Measurements from ENCODE around the gene MAPRE2.

The MAPRE2 gene

GRCh38 chr18:35024965-35025364 lies 16.2 kb upstream of the MAPRE2 start:
- TF ChIP-seq POLR2A (IDR thresholded peaks at IDR 0.05; ENCODE audit: low read depth, low read length) = no peak
- DNase-seq (ENCODE audit: insufficient read length, low spot score) = no peak
- no peak for FAIRE-seq

- DNase-seq (ENCODE audit: insufficient read length, low spot score) = no peak
- no peak for TF ChIP-seq POLR2A (IDR thresholded peaks at IDR 0.05; ENCODE audit: low read depth, low read length)
- no peak for FAIRE-seq
Observed at GRCh38 chr18:35026407-35027061, 14.7 kb upstream of the MAPRE2 start.

GRCh38 chr18:35027206-35027605 lies 14.0 kb upstream of the MAPRE2 start:
- FAIRE-seq (no peak), DNase-seq (ENCODE audit: insufficient read length, low spot score) (no peak)
- no peak for TF ChIP-seq POLR2A (IDR thresholded peaks at IDR 0.05; ENCODE audit: low read depth, low read length)

GRCh38 chr18:35028536-35028935 lies 12.7 kb upstream of the MAPRE2 start:
- FAIRE-seq (no peak), DNase-seq (ENCODE audit: insufficient read length, low spot score) (no peak)
- no peak for TF ChIP-seq POLR2A (IDR thresholded peaks at IDR 0.05; ENCODE audit: low read depth, low read length)

DNA sequence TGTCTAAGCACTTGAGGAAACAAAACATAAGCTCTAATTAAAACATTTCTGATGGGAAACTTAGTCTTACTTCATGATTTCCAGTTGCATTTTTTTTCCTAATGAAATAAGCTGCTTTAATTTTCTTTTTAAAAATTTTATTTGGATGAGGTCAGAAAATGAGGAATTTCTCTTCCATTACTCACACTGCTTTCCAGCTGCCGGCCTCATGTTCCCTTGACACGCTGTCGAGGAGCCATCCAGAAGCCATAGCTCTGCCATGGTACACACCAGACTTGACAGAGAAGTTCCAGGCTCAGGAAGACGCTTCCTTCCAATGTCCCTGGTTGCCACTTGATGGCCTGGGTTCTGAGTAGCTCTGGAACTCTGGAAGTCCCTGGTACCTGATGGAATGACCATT lies 12.1 kb upstream of the MAPRE2 start:
- DNase-seq (ENCODE audit: insufficient read length, low spot score) (no peak), FAIRE-seq (no peak)
- TF ChIP-seq POLR2A (IDR thresholded peaks at IDR 0.05; ENCODE audit: low read depth, low read length) = no peak

GRCh38 chr18:35029770-35030169 lies 11.4 kb upstream of the MAPRE2 start:
- no peak for FAIRE-seq
- no peak for DNase-seq (ENCODE audit: insufficient read length, low spot score)
- TF ChIP-seq POLR2A (IDR thresholded peaks at IDR 0.05; ENCODE audit: low read depth, low read length) = no peak

DNA sequence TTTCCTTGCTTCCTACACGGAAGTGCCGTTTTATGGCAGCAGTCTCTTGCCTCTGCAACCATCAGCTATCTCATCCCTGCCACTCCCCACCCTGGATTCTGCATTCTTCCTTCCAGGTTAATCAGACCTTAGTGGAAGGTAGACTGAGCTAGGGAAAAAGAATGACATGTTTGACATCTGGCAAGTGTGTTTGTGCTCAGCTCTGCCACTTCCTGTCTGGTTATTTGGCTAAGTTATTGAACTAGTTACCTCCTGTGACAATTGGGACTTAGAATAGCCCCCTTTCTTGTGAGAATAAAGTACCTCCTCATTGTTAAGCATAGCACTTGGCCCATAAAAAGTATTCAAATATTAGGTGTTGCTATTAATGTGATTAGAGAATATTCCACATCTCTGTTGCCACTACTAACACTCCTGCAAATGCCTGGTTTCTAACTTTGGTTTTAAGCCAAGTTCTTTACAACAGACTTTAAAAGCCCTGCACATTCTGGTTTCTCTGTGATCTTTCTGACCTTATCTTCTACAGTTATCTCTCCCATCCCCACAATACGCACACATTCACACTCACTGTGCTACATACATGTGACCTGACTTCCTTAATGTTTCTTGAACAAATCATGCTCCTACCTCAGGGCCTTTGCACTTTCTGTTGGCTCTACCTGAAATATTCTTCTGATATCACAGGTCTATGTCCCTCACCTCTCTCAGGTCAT lies 10.8 kb upstream of the MAPRE2 start:
- no peak for TF ChIP-seq POLR2A (IDR thresholded peaks at IDR 0.05; ENCODE audit: low read depth, low read length)
- FAIRE-seq = no peak
- DNase-seq (ENCODE audit: insufficient read length, low spot score) = no peak

DNA sequence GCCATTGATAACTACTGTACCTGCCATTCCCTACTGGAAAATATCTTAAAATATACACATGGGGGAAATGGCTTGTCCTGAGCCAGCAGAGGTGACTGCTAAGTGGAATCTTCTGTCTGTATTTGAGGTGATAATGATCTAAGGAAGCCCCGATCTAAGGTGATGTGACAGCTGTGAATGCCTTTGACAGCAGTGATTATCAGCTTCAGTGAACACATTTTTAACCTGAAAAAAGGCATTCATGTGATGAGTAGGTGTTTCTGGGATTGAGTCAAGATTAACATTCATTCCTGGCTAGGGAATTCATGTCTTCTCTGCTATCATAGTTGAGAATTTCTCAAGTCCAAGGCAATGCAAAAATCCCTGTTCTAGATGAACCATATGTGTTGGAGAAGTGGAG lies 9.1 kb upstream of the MAPRE2 start:
- TF ChIP-seq POLR2A (IDR thresholded peaks at IDR 0.05; ENCODE audit: low read depth, low read length) = no peak
- FAIRE-seq = no peak

DNA sequence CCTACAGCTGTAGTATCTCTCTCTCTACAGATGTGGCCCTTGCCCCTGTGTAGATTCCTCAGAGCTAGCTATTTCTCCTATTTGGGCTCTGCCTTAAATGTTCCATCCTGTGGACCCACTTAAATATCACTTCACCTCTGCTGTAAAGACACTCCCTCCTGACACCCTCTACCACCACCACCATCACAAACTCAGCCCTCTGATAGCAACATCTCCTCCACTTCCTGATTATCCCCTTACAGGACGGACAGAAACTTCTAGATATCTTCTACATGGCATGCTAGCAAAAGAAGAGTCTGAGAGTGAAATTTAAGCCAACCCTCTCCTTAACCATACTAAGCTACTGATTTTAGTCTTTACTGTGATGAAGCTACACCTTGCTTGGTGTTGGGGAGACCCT lies 3.2 kb upstream of the MAPRE2 start:
- DNase-seq (ENCODE audit: insufficient read length, low spot score) (no peak), FAIRE-seq (no peak)
- no peak for TF ChIP-seq POLR2A (IDR thresholded peaks at IDR 0.05; ENCODE audit: low read depth, low read length)

More for the DNA sequence above, 9.1 kb upstream of the MAPRE2 start:
- DNase-seq (ENCODE audit: insufficient read length, low spot score) = no peak

GRCh38 chr18:35038881-35039491 lies 2.2 kb upstream of the MAPRE2 start:
- no peak for TF ChIP-seq POLR2A (IDR thresholded peaks at IDR 0.05; ENCODE audit: low read depth, low read length)
- DNase-seq (ENCODE audit: insufficient read length, low spot score) (no peak), FAIRE-seq (no peak)

GRCh38 chr18:35040638-35040987 lies 600 bp upstream of the MAPRE2 start:
- TF ChIP-seq POLR2A (IDR thresholded peaks at IDR 0.05; ENCODE audit: low read depth, low read length) = no peak
- no peak for FAIRE-seq

DNA sequence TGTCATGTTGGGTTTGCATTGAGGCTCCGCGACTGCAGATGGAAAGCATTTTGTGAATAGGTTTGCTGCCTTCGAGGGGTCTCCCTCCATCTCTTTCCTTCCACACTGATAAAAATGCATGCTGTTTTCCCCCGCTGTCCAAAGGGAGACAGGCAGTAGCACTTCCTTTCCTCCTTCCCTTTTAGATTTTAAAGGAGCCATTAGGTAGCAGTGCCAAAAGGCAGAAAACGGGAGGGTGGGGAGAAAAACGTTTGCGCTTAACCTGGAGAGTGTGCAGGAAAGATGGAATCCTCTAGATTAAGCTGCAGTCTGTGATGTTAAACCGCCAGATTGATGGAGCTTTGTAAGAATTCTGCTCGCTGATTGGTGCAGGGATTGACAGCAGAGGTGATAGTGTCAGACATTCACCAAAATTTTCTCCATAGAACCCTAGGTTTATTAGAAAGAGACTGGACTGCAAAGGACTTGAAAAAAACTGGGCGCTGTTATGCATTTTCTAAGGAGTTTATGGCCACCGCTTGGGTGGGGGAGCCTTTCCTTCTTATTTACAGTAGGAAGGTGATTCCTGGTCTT lies 688 bp downstream of the MAPRE2 start:
- DNase-seq (ENCODE audit: insufficient read length, low spot score) = no peak
- FAIRE-seq = no peak
- no peak for TF ChIP-seq POLR2A (IDR thresholded peaks at IDR 0.05; ENCODE audit: low read depth, low read length)

More at GRCh38 chr18:35040638-35040987, 600 bp upstream of the MAPRE2 start:
- DNase-seq (ENCODE audit: insufficient read length, low spot score) = no peak

DNA sequence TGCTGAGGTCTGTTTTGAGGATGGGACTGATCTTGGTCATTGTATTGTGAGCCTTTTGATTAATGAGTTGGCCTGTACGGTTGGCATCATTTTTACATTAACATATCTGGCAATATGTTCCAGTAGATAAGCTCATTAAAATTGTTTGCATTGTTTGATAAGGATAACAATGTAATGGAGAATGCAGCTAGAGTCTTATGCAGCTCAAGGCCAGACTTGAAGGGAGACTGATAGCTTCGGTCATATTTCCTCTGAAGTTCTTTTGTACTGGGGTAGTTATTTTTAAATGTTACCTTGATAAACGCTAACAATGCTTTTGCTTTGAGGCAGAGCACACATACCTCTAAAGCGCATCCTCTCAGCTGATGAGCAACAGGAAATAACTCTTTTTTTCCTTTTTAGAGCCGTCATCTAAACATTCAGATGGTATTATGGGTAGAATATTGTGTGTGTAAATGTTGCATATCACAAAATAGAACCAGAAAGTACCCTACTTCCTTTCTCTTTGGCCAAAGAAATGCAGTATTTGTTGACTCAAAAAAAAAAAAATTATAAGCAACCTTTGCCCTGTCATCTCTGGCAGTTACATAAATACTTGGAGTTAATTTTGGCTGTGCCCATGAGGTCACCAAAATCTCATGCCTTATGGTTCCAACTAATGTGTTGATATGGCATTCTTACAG lies 1.3 kb downstream of the MAPRE2 start:
- DNase-seq (ENCODE audit: insufficient read length, low spot score) (no peak), FAIRE-seq (no peak)
- TF ChIP-seq POLR2A (IDR thresholded peaks at IDR 0.05; ENCODE audit: low read depth, low read length) = no peak

DNA sequence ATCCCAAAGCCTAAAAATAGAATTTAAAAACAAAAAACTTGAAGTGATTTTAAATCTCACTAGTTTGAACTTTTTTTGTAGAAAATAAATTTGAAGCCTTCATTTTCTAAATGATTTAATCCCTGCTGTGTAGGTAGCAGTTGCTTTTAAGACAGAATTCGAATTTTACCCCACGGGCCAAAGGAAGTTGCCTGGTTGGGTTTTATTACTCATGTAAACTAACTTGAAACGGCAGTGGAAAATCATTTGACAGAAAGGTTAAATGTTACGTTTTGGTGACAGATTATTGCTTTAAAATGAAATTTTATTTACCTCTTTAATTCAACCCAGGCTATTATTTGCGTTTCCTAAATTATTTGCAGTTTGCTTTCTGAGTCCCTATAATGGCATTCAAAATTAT lies 2.0 kb downstream of the MAPRE2 start:
- TF ChIP-seq POLR2A (IDR thresholded peaks at IDR 0.05; ENCODE audit: low read depth, low read length) = no peak
- FAIRE-seq = no peak
- DNase-seq (ENCODE audit: insufficient read length, low spot score) = no peak

All from H54 (cell line).